Measurements from ENCODE around the gene AKAP5. TPM values are rescaled to one million over a fixed set of nuclear protein-coding genes. Genes with fewer than 3 reads are reported as not detected.
A peak's percentile ranks its signal among the peaks of the same experiment; 100 is the strongest.

The AKAP5 gene
- total and polyA plus RNA-seq, 2 donors (not counting 1 experiment from before 2014, with no cell fraction given): 0.17 to 0.19 TPM

- peak overlapping the region; percentile 98 for H3K27ac ChIP-seq (ENCODE audit: insufficient read depth, low read length)
- no peak for TF ChIP-seq CTCF (conservative IDR thresholded peaks at IDR 0.05 in 1 of 2, IDR thresholded peaks at IDR 0.05 in 1 of 2; ENCODE audit: low read depth in 1 of 2, low read length in 2 of 2)
- peaks cover 12% of the 10 kb centered on the region for H4K20me1 ChIP-seq (ENCODE audit: control insufficient read depth, extremely low read depth, insufficient read depth, low read length)
- H3K4me3 ChIP-seq (replicated peaks in 1 of 4; ENCODE audit: control extremely low read depth in 1 of 4, insufficient read depth in 1 of 4, low read depth in 3 of 4, low read length in 4 of 4): peak overlapping the region; percentile 73 to 90 (median 80)
- peak; percentile 86 for DNase-seq (ENCODE audit: low read depth in 2 of 2)
- peaks cover 13% of the 10 kb centered on the region for H3K4me1 ChIP-seq (ENCODE audit: control insufficient read depth, extremely low read depth, insufficient read depth, low read length)
- no peaks in the 10 kb centered on the region for H3K36me3 ChIP-seq (ENCODE audit: control insufficient read depth, insufficient read depth, low read length)
- no peak overlapping the region for H2AFZ ChIP-seq (ENCODE audit: low read length)
- peak overlapping the region; percentile 97 for H3K9ac ChIP-seq (ENCODE audit: insufficient read depth, low read length)
- H3K9me3 ChIP-seq (ENCODE audit: control insufficient read depth, insufficient read depth, low read depth, low read length): no peaks in the 10 kb centered on the region
- H3K27me3 ChIP-seq (ENCODE audit: control insufficient read depth, insufficient read depth, low read length): no peaks in the 10 kb centered on the region
- H3K4me2 ChIP-seq (ENCODE audit: extremely low read depth, insufficient read depth, low read length): peak overlapping the region; percentile 92
- H3K79me2 ChIP-seq (ENCODE audit: control insufficient read depth, insufficient read depth, low read length): peaks cover 66% of the 10 kb centered on the region
Measured at GRCh38 chr14:64504897-64505794, 39.8 kb downstream of the AKAP5 start.

- H3K79me2 ChIP-seq (ENCODE audit: control insufficient read depth, insufficient read depth, low read length): peaks cover 78% of the 10 kb centered on the region
- H3K9ac ChIP-seq (ENCODE audit: insufficient read depth, low read length): no peak overlapping the region
- H4K20me1 ChIP-seq (ENCODE audit: control insufficient read depth, extremely low read depth, insufficient read depth, low read length): peaks cover 14% of the 10 kb centered on the region
- no peaks in the 10 kb centered on the region for H3K36me3 ChIP-seq (ENCODE audit: control insufficient read depth, insufficient read depth, low read length)
- H2AFZ ChIP-seq (ENCODE audit: low read length): no peak overlapping the region
- no peak for DNase-seq (ENCODE audit: low read depth in 2 of 2)
- no peaks in the 10 kb centered on the region for H3K9me3 ChIP-seq (ENCODE audit: control insufficient read depth, insufficient read depth, low read depth, low read length)
- peak overlapping the region; percentile 27 for H3K4me2 ChIP-seq (ENCODE audit: extremely low read depth, insufficient read depth, low read length)
- peak overlapping the region; percentile 41 for H3K27ac ChIP-seq (ENCODE audit: insufficient read depth, low read length)
- peaks cover 11% of the 10 kb centered on the region for H3K4me1 ChIP-seq (ENCODE audit: control insufficient read depth, extremely low read depth, insufficient read depth, low read length)
- no peaks in the 10 kb centered on the region for H3K27me3 ChIP-seq (ENCODE audit: control insufficient read depth, insufficient read depth, low read length)
- H3K4me3 ChIP-seq (replicated peaks in 1 of 4; ENCODE audit: control extremely low read depth in 1 of 4, insufficient read depth in 1 of 4, low read depth in 3 of 4, low read length in 4 of 4): peak overlapping the region; percentile 0 to 86 (median 12)
- TF ChIP-seq EZH2 (IDR thresholded peaks at IDR 0.05; ENCODE audit: low read length, missing control alignments) (no peak), CTCF (conservative IDR thresholded peaks at IDR 0.05 in 1 of 2, IDR thresholded peaks at IDR 0.05 in 1 of 2; ENCODE audit: low read depth in 1 of 2, low read length in 2 of 2) (no peak)
Measured at GRCh38 chr14:64506721-64507120, 41.4 kb downstream of the AKAP5 start.

GRCh38 chr14:64507376-64508156, 42.3 kb downstream of the AKAP5 start:
- no peaks in the 10 kb centered on the region for H3K27me3 ChIP-seq (ENCODE audit: control insufficient read depth, insufficient read depth, low read length)
- no peaks in the 10 kb centered on the region for H3K9me3 ChIP-seq (ENCODE audit: control insufficient read depth, insufficient read depth, low read depth, low read length)
- peak; percentile 39 to 44 for DNase-seq (ENCODE audit: low read depth in 2 of 2)
- peaks cover 7% of the 10 kb centered on the region for H3K4me1 ChIP-seq (ENCODE audit: control insufficient read depth, extremely low read depth, insufficient read depth, low read length)
- no peaks in the 10 kb centered on the region for H3K36me3 ChIP-seq (ENCODE audit: control insufficient read depth, insufficient read depth, low read length)
- no peak overlapping the region for H3K9ac ChIP-seq (ENCODE audit: insufficient read depth, low read length)
- H3K4me2 ChIP-seq (ENCODE audit: extremely low read depth, insufficient read depth, low read length): peak overlapping the region; percentile 75
- peaks cover 78% of the 10 kb centered on the region for H3K79me2 ChIP-seq (ENCODE audit: control insufficient read depth, insufficient read depth, low read length)
- H4K20me1 ChIP-seq (ENCODE audit: control insufficient read depth, extremely low read depth, insufficient read depth, low read length): peaks cover 14% of the 10 kb centered on the region
- TF ChIP-seq EZH2 (IDR thresholded peaks at IDR 0.05; ENCODE audit: low read length, missing control alignments): no peak
- no peak for TF ChIP-seq CTCF (conservative IDR thresholded peaks at IDR 0.05 in 1 of 2, IDR thresholded peaks at IDR 0.05 in 1 of 2; ENCODE audit: low read depth in 1 of 2, low read length in 2 of 2)
- H2AFZ ChIP-seq (ENCODE audit: low read length): no peak overlapping the region
- no peak overlapping the region for H3K27ac ChIP-seq (ENCODE audit: insufficient read depth, low read length)
- peak overlapping the region in 3 of 4 experiments; percentile 0 to 86 (median 23) for H3K4me3 ChIP-seq (replicated peaks in 1 of 4; ENCODE audit: control extremely low read depth in 1 of 4, insufficient read depth in 1 of 4, low read depth in 3 of 4, low read length in 4 of 4)

Measured in fibroblast of lung (primary cell).